Loucy (cell line): ENCODE measurements around the gene COP1.

Experiments
- H2AFZ ChIP-seq: fragments of 200-600 bp; sonication (generic); 2 replicates; pipeline ENCODE4 v1.6.0; 2016; ENCODE audit warnings: antibody characterized with exemption, mild to moderate bottlenecking, low read length, moderate library complexity
- H3F3A ChIP-seq: fragments of 200-600 bp; 2 replicates; pipeline ENCODE4 v1.6.0; 2016; ENCODE audit warnings: antibody characterized with exemption, low read depth, mild to moderate bottlenecking
- H3K27me3 ChIP-seq: fragments of 200-600 bp; sonication (generic); 2 replicates; pipeline ENCODE4 v1.6.1; 2014; ENCODE audit warnings: low read length, mild to moderate bottlenecking; ENCODE audit not compliant: insufficient read depth, poor library complexity, severe bottlenecking
- H3K36me3 ChIP-seq: fragments of 200-600 bp; sonication (generic); 2 replicates; pipeline ENCODE4 v1.6.1; 2016; ENCODE audit warnings: low read length; ENCODE audit not compliant: insufficient read depth
- H3K4me1 ChIP-seq: fragments of 200-600 bp; sonication (generic); 2 replicates; pipeline ENCODE4 v1.5.1; 2014; ENCODE audit warnings: low read length, mild to moderate bottlenecking; ENCODE audit not compliant: insufficient read depth, poor library complexity, severe bottlenecking
- H3K4me2 ChIP-seq: fragments of 200-600 bp; sonication (generic); 2 replicates; pipeline ENCODE4 v1.6.0; 2014; ENCODE audit warnings: antibody characterized with exemption, low read length, low read depth, mild to moderate bottlenecking; ENCODE audit not compliant: poor library complexity, severe bottlenecking
- H3K4me3 ChIP-seq: fragments of 200-600 bp; sonication (generic); 2 replicates; pipeline ENCODE4 v1.5.1; 2014; ENCODE audit warnings: low read length, mild to moderate bottlenecking, mixed read lengths; ENCODE audit not compliant: poor library complexity, severe bottlenecking
- H3K79me2 ChIP-seq: fragments of 200-600 bp; sonication (generic); 2 replicates; pipeline ENCODE4 v1.6.1; 2014; ENCODE audit warnings: low read length; ENCODE audit not compliant: insufficient read depth
- H3K9ac ChIP-seq: fragments of 200-600 bp; sonication (generic); 2 replicates; pipeline ENCODE4 v1.6.0; 2014; ENCODE audit warnings: mild to moderate bottlenecking, low read depth, low read length, moderate library complexity; ENCODE audit not compliant: poor library complexity, severe bottlenecking
- H3K9me2 ChIP-seq: fragments of 200-600 bp; sonication (generic); replicated peaks from 2 replicates; pipeline ENCODE4 v1.6.1; 2016; ENCODE audit warnings: low read depth, low read length, mixed read lengths
- H3K9me3 ChIP-seq: fragments of 200-600 bp; sonication (generic); 2 replicates; pipeline ENCODE4 v1.6.1; 2014; ENCODE audit warnings: mild to moderate bottlenecking, antibody characterized with exemption, low read length, low read depth; ENCODE audit not compliant: insufficient read depth
- H4K20me1 ChIP-seq: fragments of 200-600 bp; sonication (generic); 2 replicates; pipeline ENCODE4 v1.6.0; 2014; ENCODE audit warnings: antibody characterized with exemption, low read length, mild to moderate bottlenecking; ENCODE audit not compliant: insufficient read depth, poor library complexity, severe bottlenecking
- CTCF ChIP-seq: fragments of 200-600 bp; sonication (generic); conservative IDR thresholded peaks from 2 replicates; pipeline ENCODE4 v1.5.1; 2014; ENCODE audit warnings: mild to moderate bottlenecking, antibody characterized with exemption, low read length
- EZH2phosphoT487 ChIP-seq: fragments of 200-600 bp; IDR thresholded peaks from 2 replicates; pipeline ENCODE4 v1.6.1; 2018; ENCODE audit warnings: antibody characterized with exemption, mild to moderate bottlenecking, moderate library complexity, borderline replicate concordance

COP1 gene

GRCh38 chr1:176049582-176049981 lies 157.5 kb downstream of the COP1 start:
- no peaks in the 10 kb centered on the region for H3K4me1 ChIP-seq
- H3F3A ChIP-seq, result no peaks in the 10 kb centered on the region
- H3K27me3 ChIP-seq, result no peaks in the 10 kb centered on the region
- H3K36me3 ChIP-seq, result peaks cover 20% of the 10 kb centered on the region; the same call in 1 of the 2 replicates
- no peak overlapping the region for H2AFZ ChIP-seq
- no peaks in the 10 kb centered on the region for H4K20me1 ChIP-seq
- H3K9ac ChIP-seq, result no peak overlapping the region
- H3K4me3 ChIP-seq, result no peak overlapping the region
- TF ChIP-seq EZH2phosphoT487 (no peak), CTCF (no peak)
- H3K9me2 ChIP-seq, result no peaks in the 10 kb centered on the region
- no peaks in the 10 kb centered on the region for H3K9me3 ChIP-seq
- H3K4me2 ChIP-seq, result no peak overlapping the region
- H3K79me2 ChIP-seq, result no peaks in the 10 kb centered on the region

GRCh38 chr1:176046926-176047325 lies 160.2 kb downstream of the COP1 start:
- TF ChIP-seq CTCF, result no peak
- TF ChIP-seq EZH2phosphoT487, result no peak
- Histone ChIP-seq H3K4me3 (no peak overlapping the region), H3K9ac (no peak overlapping the region), H2AFZ (no peak overlapping the region), H3F3A (no peaks in the 10 kb centered on the region), H3K79me2 (no peaks in the 10 kb centered on the region), H3K9me2 (no peaks in the 10 kb centered on the region), H3K36me3 (peaks cover 42% of the 10 kb centered on the region), H3K4me2 (no peak overlapping the region), H3K4me1 (no peaks in the 10 kb centered on the region), H3K27me3 (no peaks in the 10 kb centered on the region), H4K20me1 (no peaks in the 10 kb centered on the region), H3K9me3 (no peaks in the 10 kb centered on the region)

- Histone ChIP-seq H3K9me2 (no peaks in the 10 kb centered on the region), H3K4me1 (no peaks in the 10 kb centered on the region), H4K20me1 (no peaks in the 10 kb centered on the region), H3K9me3 (no peaks in the 10 kb centered on the region), H3F3A (no peaks in the 10 kb centered on the region), H3K9ac (no peak overlapping the region), H2AFZ (no peak overlapping the region), H3K4me2 (no peak overlapping the region), H3K4me3 (no peak overlapping the region), H3K36me3 (peaks cover 50% of the 10 kb centered on the region), H3K79me2 (no peaks in the 10 kb centered on the region), H3K27me3 (no peaks in the 10 kb centered on the region)
- no peak for TF ChIP-seq EZH2phosphoT487
- no peak for TF ChIP-seq CTCF
Observed at GRCh38 chr1:176043537-176043936, 163.5 kb downstream of the COP1 start.
